Measurements from ENCODE around the gene GJC1.

Gene GJC1

DNA sequence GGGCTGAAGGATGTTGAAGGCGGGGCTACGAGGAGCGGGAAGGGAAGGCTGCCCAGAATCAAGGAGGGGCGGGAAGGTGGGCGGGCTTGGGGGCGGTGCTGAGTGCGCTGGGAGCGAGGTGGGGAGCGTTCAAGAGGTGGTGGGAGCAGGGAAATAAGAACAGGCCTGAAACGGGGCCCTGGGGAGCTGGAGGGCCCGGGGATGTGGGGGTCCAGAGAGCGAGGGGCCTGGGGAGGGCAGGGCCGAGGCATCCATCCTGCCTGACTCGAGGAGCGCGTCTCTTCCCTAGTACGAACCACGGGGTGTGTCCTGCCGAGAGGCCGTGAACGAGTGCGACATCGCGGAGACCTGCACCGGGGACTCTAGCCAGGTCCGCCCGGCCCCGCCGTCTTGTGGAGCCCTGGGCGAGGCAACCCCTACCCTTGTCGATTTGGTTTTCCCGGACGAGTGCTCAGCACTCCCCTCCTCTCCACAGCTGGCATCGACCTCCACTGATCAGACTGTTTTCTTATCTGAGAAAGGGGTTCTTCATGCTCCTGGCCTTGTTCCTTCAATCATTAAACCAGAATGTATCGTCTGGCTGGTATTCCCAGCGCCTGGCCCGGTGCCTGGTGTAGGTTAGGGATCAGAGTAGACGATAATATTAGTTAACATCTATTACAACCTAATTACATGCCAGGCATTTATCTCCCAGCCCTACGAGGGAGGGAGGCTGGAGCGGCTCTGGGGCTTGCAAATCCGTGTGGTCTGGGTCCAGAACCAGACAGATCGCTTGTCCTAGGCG lies 54.1 kb downstream of the GJC1 start:
- DNase-seq: peak; percentile 98

DNA sequence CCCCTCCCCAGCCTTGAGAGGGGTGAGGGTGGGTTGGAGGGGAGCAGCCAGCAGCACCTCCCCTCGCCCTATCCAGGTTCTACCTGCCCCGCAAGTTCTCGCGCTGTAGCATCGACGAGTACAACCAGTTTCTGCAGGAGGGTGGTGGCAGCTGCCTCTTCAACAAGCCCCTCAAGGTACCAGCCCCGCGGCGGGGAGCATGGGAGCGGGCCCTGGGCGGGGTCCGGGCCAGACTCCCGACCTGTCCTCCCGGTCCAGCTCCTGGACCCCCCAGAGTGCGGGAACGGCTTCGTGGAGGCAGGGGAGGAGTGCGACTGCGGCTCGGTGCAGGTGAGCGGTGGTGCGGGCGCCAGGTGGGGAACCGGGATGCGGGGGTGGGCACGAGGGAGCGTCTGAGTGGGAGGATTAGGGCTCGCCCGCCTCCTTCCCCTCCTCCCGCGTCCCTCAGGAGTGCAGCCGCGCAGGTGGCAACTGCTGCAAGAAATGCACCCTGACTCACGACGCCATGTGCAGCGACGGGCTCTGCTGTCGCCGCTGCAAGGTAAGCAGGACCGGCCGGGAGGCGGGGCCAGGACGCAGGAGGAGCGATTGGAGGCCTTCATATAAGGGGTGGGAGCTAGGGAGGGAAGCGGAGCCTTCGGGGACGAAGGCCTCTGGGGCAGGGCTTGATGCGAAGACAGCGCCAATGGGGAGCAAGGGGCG lies 54.8 kb downstream of the GJC1 start:
- no peak for DNase-seq

DNA sequence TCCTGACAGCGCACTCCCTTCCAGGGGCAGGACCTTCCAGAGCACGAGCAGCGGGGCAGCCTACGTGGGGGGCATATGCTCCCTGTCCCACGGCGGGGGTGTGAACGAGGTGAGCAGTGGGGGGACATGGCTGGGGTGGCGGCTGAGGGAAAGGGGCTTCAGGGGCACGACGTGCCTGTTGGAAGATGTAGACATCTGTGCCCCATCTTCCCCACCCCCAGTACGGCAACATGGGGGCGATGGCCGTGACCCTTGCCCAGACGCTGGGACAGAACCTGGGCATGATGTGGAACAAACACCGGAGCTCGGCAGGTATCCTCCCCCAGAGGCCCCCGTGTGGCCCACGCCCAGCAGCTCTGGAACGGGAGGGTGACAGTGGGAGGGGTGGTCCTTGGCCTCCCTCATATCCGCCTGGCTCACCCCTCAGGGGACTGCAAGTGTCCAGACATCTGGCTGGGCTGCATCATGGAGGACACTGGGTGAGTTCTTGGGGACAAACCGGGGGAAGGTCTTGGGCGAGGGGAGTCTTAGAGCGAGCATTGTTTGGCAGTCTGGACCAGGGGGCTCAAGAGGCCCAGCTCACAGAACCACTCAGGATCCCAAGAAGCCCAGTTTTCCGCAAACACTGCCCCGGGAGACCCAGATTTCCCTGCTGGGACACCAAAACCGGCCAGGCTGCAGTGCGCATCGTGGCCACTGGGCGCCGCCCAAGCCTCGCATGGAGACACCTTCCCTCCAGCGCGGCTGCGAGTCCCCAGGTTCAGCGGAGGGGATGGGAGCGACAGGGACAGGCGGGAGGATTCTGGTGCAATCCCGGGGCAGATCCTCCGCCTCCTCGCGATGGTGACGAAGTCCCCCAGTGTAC lies 55.6 kb downstream of the GJC1 start:
- DNase-seq: peak; percentile 89

DNA sequence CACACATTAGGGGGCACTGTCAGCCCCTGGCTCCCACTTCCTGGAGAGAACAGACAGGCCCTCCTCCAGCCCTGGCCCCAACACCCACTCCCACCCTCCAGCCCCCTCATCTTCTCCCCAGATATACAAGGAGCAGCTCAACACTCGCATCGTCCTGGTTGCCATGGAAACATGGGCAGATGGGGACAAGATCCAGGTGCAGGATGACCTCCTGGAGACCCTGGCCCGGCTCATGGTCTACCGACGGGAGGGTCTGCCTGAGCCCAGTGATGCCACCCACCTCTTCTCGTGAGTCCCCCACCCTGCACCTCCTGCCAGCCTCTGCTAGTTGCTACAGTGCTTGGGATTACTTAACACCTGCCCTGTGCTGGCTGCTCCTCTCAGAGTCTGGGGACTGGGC lies 56.9 kb downstream of the GJC1 start:
- no peak for DNase-seq

DNA sequence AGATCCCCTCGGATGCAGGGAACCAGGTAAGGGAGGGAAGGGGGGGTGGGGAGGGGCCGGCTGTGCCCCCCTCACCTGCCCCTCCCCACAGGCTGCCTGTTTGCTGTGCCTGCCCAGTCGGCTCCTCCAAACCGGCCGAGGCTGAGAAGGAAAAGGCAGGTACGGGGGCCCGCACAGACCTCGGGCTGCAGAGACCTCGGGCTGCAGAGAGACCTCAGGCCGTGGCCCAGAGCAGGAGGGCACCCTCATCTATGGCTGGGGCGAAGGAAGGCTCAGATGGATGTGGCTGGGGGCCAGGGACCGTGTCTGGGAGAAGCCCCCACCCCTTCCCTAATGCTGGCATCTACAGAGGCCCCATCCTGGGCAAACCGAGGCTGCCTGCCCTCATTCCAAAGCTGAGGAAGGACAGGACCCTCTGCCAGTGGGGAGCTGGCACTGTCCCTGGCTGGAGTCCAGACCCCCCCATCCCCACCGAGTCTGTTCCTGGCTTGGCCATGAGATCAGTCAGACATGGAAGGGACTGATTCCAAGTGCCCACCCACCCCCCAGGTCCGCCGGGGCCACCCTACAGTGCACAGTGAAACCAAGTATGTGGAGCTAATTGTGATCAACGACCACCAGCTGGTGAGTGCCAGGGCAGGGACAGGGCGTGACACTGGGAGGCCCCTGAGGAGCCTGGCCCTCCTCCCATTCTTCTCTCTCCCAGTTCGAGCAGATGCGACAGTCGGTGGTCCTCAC lies 57.6 kb downstream of the GJC1 start:
- DNase-seq: no peak

DNA sequence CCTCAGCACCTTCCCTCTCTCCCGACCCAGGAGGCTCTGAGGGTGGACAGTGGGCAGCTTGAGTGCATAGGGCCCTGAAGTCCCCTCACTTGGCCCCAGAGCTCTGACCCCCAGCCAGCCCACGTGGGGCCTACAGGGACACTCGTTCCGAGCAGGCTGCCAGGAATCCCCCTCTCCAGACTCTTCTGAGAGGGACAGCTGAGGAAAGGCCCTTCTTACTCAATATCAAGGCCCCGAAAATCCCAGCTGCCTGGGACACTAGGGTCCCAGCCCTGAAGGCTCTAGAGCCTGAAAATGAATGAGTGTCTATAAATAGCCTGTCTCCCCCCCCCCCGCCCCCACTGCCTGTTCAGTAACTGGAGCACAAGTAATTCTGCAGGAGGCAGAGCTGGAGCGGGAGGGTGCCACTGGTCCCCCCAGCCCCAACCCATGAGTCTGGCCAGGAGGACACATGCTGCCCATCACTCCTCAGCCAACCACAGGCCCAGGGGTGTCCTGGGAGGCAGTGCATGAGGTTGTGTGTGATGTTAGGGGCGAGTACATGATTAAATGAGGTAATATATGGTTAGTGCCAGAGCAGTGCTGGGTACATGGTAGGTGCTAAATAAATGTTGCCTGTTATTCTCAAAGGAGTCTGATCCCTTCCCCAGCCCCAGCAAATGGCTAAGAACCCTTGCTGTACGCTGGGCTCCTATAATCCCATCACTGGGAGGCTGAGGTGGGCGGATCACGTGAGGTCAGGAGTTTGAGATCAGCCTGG lies 59.7 kb downstream of the GJC1 start:
- no peak for DNase-seq

DNA sequence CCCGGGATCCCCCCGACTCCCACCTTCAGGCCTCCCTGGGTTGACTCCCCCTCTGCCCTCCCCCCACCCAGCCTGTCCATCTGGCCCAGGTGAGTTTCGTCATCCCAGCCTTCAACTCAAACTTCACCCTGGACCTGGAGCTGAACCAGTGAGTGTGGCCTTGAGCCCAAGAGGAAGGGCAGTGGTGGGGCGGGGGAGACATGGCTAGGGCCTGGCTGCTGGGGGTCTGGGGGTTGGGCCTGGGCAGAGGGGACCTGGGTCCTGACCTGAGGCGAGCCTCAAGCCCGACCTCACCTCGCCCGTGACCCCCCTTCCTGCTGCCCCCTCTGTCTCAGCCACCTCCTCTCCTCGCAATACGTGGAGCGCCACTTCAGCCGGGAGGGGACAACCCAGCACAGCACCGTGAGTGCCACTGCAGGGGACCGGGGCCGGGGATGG lies 60.4 kb downstream of the GJC1 start:
- DNase-seq: no peak

DNA sequence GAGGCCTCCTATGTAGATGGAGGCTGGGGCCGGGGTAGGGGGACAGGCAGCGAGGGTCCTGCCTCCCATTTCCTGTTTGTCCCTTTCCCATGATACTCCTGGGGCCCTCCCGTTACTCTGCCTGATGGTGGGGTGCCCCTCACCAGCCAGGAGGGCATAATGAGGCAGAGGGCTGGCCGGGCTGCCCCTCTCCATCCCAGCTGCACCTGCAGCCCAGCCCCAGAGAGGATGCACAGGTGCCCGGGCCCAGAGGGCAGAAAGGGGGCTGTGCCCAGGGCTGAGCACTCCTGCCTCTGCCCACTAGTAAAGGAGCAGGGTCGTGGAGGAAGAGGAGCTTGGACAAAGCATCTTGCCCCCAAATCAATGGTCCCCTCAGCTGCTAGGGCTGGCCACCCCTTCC lies 60.9 kb downstream of the GJC1 start:
- DNase-seq: no peak

DNA sequence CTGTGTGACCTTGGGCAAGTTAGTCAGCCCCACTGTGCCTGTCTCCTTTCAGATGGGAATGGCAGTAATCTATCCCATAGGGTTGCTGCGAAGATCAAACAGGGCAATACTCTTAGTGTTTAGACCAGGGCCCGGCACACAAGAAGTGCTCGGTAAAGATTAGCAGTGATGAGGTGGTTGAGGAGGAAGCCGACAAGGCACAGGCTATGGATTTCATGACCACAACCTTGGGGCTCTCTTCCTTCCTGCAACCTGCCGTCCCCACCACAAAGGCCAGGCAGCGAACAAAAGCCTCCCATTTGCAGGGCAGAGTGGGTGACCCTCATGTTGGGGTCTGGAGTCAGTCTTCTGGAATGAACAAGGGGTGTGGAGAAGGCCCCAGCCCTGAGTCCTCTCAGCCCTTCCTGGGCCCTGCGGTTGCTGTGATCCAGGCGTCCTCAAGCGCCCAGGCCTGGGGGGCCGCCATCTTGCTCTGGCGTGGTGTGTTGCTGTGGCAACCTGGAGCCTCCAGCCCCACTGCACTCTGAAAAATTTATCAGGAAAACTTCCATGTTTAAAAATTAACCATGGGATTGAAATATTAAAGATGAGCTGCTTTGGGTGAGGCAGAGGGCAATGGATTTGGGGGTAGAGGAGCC lies 61.5 kb downstream of the GJC1 start:
- DNase-seq: no peak

DNA sequence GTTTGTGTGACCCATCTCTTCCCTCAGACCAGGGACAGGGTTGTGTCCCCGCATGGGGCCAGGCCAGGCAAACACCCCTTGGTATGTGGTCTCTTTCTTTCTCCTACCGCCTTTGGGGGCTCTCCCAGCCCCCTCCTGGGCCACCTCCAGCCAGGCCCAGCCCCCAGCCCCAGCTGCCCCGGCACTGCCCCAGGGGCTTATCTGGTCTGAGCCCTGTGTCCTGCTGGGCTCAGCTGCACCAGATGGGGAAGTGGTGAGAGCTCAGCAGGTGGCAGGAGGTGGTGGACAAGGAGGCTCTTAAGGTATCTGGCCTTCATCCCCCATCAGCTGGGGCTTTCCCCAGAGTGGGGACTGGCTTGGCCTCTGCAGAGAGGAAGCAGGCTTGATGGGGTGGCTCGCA lies 62.6 kb downstream of the GJC1 start:
- no peak for DNase-seq

DNA sequence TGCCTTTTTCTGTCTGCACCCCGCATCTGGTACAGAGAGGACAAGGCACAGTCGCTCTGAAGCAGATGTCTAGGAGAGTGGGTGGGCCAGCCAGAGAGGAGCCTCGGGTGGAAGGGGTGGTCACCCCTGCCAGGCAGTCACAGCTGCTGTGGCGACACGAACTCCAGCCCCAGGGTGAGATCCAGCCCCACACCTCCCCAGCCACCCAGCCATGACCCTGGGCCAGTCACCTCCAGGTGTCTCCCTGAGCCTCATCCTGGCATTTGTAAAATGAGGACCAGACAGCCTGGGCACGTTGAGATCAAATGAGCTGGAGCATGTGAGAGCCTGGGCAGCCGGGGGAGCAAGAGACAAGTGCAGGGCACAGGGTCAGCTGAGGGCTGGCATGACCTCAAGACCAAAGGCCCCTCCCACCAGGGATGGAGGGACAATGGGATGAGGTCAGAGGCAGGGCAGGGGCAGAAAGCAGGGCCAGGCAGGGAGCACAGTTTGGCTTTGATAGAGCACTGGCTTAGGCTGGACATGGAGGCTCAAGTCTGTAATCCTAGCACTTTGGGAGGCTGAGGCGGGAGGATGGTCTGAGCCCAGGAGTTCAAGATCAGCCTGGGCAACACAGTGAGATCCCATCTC lies 63.6 kb downstream of the GJC1 start:
- no peak for DNase-seq

DNA sequence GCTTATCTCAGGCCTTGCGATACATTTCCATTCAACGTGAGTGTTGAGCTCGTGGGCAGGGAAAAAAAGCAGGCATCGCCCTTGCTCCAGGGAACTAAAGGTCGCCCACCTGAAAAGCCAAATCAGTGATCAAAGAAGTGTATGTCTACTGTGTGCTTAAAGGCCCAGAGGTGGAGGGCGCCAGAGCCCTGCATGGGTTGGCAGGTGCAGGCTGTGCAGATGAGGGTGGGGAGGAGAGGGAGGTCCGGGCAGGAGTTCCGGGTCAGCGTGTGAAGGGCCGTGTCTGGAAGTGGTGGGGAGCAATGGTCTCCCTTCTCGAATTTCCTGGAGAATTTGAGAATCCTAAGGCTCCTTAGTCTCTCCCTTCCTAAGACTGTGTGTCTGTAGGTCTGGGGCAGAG lies 64.1 kb downstream of the GJC1 start:
- no peak for DNase-seq

DNA sequence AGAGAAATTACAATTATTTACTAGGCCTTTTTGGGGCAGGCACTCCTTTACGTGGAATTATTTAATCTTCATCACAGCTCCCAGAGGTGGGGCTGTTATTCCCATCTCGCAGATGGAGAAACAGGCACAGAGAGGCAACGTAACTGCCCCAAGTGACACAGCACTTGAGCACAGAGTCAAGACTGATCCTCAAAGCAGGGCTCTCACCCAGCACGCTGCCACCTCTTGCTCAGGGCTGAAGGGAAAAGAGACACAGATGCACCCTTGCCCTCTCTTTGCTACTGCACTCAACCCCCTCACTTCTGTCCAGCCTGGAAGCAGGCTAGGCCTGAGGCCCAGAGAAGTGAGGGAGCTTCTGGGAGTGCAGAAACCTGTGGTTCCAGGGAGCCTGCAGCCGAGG lies 66.9 kb downstream of the GJC1 start:
- DNase-seq: no peak

DNA sequence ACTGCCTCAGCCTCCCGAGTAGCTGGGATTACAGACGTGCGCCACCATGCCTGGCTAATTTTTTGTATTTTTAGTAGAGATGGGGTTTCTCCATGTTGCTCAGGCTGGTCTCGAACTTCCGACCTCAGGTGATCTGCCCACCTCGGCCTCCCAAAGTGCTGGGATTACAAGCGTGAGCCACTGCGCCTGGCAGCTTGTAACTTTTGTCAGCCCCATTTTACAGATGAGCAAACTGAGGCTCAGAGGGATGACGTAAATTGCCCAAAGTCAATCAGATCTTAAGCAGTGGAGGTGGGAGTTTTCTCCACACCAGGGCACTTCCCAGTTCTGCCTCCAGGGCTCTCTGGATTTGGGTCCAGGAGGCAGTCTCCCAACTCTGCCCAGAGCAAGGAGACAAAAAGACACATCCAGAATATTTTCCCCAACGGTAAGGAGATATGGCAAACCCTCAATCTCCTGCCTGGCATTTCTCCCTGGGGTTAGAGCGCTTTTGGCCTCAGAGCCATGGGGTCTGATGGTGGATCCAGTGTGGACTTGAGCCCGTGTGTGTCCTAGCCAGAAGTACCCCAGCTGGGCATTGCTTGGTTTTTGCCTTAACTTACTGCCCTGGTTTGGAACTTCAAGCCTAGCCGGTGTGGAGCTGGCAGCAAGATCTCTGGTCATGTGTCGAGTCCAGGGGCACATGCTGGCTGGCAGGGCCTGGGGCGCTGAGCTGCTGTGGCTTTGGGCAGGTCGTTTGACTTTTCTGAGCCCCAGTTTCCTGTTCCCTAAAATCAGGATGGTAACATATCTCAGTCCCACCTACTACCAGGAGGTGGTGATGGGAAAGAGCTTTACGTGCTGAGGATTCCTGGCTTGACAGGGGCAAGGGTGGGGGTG lies 67.9 kb downstream of the GJC1 start:
- DNase-seq: no peak

DNA sequence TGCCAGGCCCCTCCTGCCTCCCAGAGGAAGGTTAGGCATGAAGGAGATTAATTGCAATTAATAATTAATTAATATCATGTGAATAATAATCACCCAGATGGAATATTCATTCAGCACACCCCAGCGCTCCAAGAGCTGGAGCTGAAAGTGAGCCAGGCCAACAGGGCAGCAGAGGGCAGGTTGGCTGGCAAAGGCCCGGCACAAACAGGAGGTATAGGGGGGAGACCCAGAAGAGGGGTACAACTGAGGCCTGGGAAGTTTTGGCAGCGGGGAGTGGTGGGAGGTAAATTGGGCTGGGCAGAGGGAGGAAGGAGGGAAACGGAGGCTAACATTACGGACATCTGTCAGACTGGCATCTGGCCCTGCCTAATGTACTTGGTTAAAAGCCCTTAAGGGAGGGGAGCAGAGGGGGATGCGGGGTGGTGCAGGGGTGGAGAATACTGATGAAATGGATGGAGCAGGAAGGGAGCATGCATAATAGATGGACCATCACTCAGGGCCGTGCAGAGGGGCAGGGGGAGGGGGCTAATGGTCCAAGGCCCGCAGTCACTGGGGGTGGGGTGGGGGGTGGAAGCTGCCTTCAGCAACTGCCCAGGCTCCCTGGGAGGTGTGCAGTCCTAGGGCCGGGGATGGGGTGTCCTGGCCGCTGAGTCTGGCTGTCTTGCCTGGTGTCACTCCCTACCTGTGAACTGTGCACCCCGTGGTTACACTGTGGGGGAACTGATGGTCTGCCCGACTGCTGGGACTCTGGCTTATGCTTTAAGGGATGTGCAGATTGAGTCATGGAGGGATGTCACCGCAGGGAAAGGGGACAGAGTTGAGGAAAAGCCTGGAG lies 69.4 kb downstream of the GJC1 start:
- DNase-seq: no peak

DNA sequence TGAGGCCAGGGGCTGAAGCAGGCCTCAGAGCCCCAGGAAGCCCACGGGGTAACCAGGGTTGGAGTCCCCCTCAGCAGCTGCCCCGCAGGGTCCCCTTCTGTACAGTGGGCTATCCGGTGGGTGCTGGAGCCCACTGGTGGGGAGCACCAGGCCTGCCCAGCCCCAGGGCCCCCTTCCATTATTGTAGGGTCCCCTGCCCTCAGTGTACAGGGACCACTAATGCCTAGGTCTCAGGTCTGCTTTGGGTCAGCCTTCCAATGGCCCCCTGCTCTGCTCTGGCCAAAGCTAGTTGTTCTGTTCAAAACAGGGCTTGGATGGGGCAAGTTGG lies 70.2 kb downstream of the GJC1 start:
- no peak for DNase-seq

DNA sequence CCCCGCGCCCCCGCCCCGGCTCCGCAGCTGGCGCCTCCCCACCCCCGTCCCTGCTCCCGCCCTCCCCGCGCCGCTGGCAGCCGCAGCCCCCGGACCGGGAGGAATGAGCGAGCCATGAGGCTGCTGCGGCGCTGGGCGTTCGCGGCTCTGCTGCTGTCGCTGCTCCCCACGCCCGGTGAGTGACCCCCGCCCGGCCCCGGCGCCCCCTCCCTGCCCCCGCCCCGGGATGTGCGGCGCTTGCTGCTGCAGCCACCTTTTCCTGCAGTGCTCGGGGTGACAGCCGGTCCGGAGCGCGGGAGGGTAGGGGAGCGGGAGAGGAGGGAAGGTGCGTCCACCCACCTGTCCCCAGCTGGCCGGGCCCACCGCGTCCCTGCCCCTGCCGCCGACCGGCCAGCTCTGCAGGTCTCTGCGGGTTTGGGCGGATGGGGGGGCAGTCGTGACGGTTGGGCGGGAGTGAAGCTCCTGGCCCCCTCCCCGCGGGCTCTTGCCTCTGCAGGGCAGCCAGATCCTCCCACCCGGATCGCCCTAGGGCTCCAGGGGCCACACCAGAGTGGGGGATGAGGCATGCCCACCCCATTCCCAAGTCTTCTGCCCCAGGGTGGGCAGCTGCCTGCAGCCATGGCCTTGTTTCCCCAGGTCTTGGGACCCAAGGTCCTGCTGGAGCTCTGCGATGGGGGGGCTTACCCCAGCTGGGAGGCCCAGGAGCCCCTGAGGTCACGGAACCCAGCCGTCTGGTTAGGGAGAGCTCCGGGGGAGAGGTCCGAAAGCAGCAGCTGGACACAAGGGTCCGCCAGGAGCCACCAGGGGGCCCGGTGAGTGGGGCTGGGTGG lies 70.8 kb downstream of the GJC1 start:
- no peak for DNase-seq

DNA sequence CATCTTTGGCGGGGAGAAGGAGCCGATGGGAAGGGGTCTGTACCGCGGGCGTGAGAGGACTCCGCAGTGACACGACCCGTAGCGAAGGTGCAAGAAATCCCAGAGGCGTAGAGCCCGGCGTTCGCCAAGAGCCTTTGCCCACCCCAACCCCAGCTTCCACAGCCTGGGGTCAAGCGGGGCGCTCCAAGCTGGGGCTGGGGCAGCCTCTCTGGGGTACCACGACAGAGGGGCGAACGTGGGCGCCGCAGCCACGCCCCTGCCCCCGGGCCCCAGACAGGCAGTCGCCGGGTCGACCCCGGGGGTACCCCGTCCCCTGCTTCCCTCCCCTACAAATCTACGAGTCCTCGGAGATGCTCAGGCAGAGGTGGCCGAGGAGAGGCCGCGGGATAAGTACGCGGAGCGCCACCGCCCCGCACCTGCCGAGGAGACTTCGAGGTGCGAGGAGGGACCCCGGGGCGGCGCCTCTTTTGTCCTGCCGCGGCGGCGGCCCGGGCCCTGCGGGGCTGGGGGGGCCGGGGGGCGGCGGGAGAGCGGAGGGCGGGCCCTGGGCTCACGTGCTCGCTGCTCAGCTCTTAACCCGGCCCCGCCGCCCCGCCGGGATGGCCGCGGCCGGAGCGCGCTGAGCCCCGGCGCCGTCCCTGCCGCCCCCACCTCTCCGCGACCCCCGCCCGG lies 71.5 kb downstream of the GJC1 start, which contains the start of gene ADAM11:
ADAM11 (plus strand) TSS at position 575 of the 672 bp plus-strand sequence. CDS start 212 bp downstream, outside the sequence.
- DNase-seq: no peak
